Endothelial cell (in vitro differentiated cells): ENCODE measurements around the gene XXYLT1. TPM values are rescaled to one million over a fixed set of nuclear protein-coding genes. Genes with fewer than 3 reads are reported as not detected.

ENCODE experiments used
- DNase-seq: peaks from one replicate; pipeline ENCODE4 v3.0.0; 2021; ENCODE audit warnings: low spot score
- H3K27ac Mint-ChIP-seq: one replicate; pipeline ENCODE4 v1.8.0; 2021; ENCODE audit warnings: mixed read lengths, inconsistent platforms; ENCODE audit not compliant: unreplicated experiment
- H3K27me3 Mint-ChIP-seq: one replicate; pipeline ENCODE4 v1.8.0; 2021; ENCODE audit warnings: mild to moderate bottlenecking, moderate library complexity, mixed read lengths, inconsistent platforms; ENCODE audit not compliant: unreplicated experiment
- H3K36me3 Mint-ChIP-seq: one replicate; pipeline ENCODE4 v1.8.0; 2021; ENCODE audit warnings: mild to moderate bottlenecking, low read depth, mixed read lengths, inconsistent platforms; ENCODE audit not compliant: unreplicated experiment
- H3K4me1 Mint-ChIP-seq: one replicate; pipeline ENCODE4 v1.8.0; 2021; ENCODE audit warnings: mild to moderate bottlenecking, mixed read lengths, inconsistent platforms; ENCODE audit not compliant: unreplicated experiment
- H3K4me3 Mint-ChIP-seq: one replicate; pipeline ENCODE4 v1.8.0; 2021; ENCODE audit warnings: mild to moderate bottlenecking, mixed read lengths, inconsistent platforms; ENCODE audit not compliant: unreplicated experiment
- H3K9me3 Mint-ChIP-seq: one replicate; pipeline ENCODE4 v1.8.0; 2021; ENCODE audit warnings: mixed read lengths, inconsistent platforms; ENCODE audit not compliant: unreplicated experiment
- CTCF ChIP-seq: fragments of 200-600 bp; sonication (generic); IDR thresholded peaks from one replicate; pipeline ENCODE4 v1.5.0; 2021; ENCODE audit warnings: antibody characterized with exemption; ENCODE audit not compliant: unreplicated experiment
- total RNA-seq: library from RNA; stranded (reverse); fragmentation: NEBNext Ultra II Directional; extraction: Animal tissue kit (Norgen Biotek cat#: 25700); gene quantifications from one replicate; pipeline ENCODE4 v1.2.1, GENCODE V29; 2021; ENCODE audit not compliant: unreplicated experiment

Gene XXYLT1
- total RNA-seq, 1 donor from 2014 or later, result 25.0 TPM

GRCh38 chr3:195207731-195208130 lies 63.2 kb downstream of the XXYLT1 start:
- no peak for TF ChIP-seq CTCF
- peaks cover 31% of the 10 kb centered on the region for H3K4me1 Mint-ChIP-seq
- no peaks in the 10 kb centered on the region for H3K9me3 Mint-ChIP-seq
- no peak for DNase-seq
- no peak overlapping the region for H3K27ac Mint-ChIP-seq
- H3K27me3 Mint-ChIP-seq, result peaks cover 5% of the 10 kb centered on the region
- no peak overlapping the region for H3K4me3 Mint-ChIP-seq
- H3K36me3 Mint-ChIP-seq, result peaks cover 15% of the 10 kb centered on the region

GRCh38 chr3:195207056-195207455 lies 63.9 kb downstream of the XXYLT1 start:
- H3K4me3 Mint-ChIP-seq, result no peak overlapping the region
- peaks cover 30% of the 10 kb centered on the region for H3K4me1 Mint-ChIP-seq
- peaks cover 5% of the 10 kb centered on the region for H3K27me3 Mint-ChIP-seq
- no peak for DNase-seq
- H3K27ac Mint-ChIP-seq, result no peak overlapping the region
- H3K9me3 Mint-ChIP-seq, result no peaks in the 10 kb centered on the region
- peaks cover 14% of the 10 kb centered on the region for H3K36me3 Mint-ChIP-seq
- TF ChIP-seq CTCF, result no peak

GRCh38 chr3:195204360-195205163 lies 66.4 kb downstream of the XXYLT1 start:
- peaks cover 13% of the 10 kb centered on the region for H3K4me1 Mint-ChIP-seq
- no peak overlapping the region for H3K4me3 Mint-ChIP-seq
- no peak for TF ChIP-seq CTCF
- no peak overlapping the region for H3K27ac Mint-ChIP-seq
- H3K27me3 Mint-ChIP-seq, result peaks cover 4% of the 10 kb centered on the region
- peaks cover 9% of the 10 kb centered on the region for H3K36me3 Mint-ChIP-seq
- H3K9me3 Mint-ChIP-seq, result no peaks in the 10 kb centered on the region
- no peak for DNase-seq

DNA sequence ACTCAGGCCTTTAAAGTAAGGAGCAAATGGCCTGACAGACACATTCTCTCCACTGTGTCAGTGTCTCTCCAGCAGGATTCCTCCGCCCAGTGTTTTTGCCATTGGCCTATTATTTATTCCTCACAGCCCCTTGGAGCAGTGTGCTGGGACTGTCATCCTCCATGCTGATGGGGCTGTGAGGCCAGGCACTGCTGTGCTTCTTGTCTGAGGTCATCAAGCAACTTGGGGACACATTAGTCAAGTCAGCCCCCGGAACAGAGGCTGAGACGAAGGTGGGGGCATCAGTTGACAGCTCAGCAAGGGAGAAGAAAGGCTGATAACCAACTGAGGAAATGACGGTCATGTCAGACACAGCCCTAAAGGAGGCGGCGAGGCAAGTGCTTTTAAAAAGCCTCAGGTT lies 67.4 kb downstream of the XXYLT1 start:
- H3K27ac Mint-ChIP-seq, result no peak overlapping the region
- peaks cover 10% of the 10 kb centered on the region for H3K4me1 Mint-ChIP-seq
- H3K36me3 Mint-ChIP-seq, result peaks cover 5% of the 10 kb centered on the region
- TF ChIP-seq CTCF, result no peak
- no peaks in the 10 kb centered on the region for H3K9me3 Mint-ChIP-seq
- H3K4me3 Mint-ChIP-seq, result no peak overlapping the region
- peaks cover 4% of the 10 kb centered on the region for H3K27me3 Mint-ChIP-seq
- no peak for DNase-seq

DNA sequence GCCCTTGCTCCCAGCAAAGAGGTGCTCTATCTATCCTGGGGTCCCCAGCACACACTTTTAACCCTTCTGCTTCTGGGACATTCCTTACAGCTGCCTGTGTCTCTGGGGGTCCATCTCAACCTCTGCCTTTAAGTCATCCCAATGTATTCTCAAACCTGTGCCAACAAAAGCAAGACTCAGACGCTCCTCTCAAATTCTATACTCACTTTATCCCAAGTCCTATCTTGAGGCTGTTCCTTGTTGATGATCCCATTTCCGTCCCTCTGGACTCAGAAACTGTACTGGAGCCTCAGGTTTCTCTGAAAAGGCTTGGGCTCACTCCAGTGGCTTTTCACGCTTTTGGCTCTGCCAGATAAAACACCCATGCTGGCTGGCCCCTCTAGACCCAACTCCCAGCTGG lies 69.7 kb downstream of the XXYLT1 start:
- peaks cover 9% of the 10 kb centered on the region for H3K4me1 Mint-ChIP-seq
- H3K27ac Mint-ChIP-seq, result no peak overlapping the region
- TF ChIP-seq CTCF, result no peak

More for the DNA sequence above, 69.7 kb downstream of the XXYLT1 start:
- Mint-ChIP-seq H3K4me3 (no peak overlapping the region), H3K36me3 (no peaks in the 10 kb centered on the region), H3K27me3 (peaks cover 2% of the 10 kb centered on the region), H3K9me3 (no peaks in the 10 kb centered on the region)
- DNase-seq, result no peak
